ENCODE measurements around the gene FRMPD2. TPM values are rescaled to one million over a fixed set of nuclear protein-coding genes. Genes with fewer than 3 reads are reported as not detected.
"Not testable (repeated sequence)": the region's sequence is repeated elsewhere in the genome, so short reads cannot be mapped to it uniquely, and the experiment has no call there.

FRMPD2 gene
- total and polyA plus RNA-seq, 2 of the 4 experiments (the other 2 are of a cell fraction), result 0.18 TPM; not detected in 1

DNA sequence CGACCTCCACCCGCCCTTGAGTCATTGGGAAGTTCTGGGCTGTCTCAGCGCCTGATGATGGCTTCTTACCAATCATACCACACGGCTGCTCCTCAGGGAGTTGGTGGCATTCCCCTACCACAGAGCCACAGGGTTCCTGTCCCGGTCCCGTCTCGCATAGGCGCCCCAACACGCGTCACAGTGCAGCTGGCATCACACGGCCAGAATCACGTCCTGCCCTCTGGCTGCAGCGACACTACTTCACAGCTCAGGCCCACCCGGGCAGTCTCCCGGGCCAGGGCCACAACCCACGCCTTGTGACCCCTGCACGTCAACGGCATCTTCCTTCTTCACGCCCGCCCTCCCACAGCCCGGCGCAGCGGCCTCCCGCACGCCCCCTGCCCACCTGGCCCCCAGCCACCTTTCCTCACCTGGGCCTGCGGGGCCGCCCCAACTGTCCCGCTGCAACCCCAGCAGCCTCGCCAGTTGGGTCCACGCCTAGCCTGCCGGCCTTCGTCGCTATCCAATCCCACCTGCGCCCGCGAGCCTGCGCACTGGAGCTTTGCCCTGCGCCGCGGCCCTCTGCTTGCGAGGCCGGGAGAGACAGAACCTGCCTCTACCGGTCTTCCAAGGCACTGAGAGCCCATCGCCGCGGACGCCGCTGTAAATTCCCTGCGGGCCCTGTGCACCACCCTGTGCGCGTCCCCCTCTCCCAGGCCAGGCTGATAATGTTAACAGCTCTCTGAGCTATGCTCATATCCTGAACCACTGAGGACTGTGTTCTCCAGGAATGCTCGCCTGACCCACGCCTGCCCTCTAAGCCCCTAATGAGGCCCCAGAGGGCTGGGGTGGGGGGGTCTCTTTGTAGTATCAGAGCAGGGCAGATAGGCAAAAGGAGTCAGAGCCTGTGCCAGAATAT is 134.3 kb downstream of the FRMPD2 start:
- DNase-seq; H3K9me3 ChIP-seq (ENCODE audit: control insufficient read depth, insufficient read depth, low read length); CTCF ChIA-PET; H3K4ac ChIP-seq (ENCODE audit: low read depth, low read length); H2BK5ac ChIP-seq (ENCODE audit: low read depth, low read length, poor library complexity, severe bottlenecking); H3K36me3 ChIP-seq (ENCODE audit: control insufficient read depth, insufficient read depth, low read length); H2AK5ac ChIP-seq (ENCODE audit: low read depth, low read length); H3K56ac ChIP-seq (ENCODE audit: extremely low read depth, insufficient read depth, low read length); POLR2A ChIA-PET (ENCODE audit: unreplicated experiment); H3K27me3 ChIP-seq (ENCODE audit: control insufficient read depth, insufficient read depth, low read length); ATAC-seq (ENCODE audit: low read depth); H3K27ac ChIP-seq (ENCODE audit: insufficient read depth, low read length); H3K14ac ChIP-seq (replicated peaks; ENCODE audit: low read depth, low read length); H3K4me3 ChIP-seq (ENCODE audit: insufficient read depth, low read depth, low read length); H4K5ac ChIP-seq (ENCODE audit: low read depth, low read length); H3K18ac ChIP-seq (ENCODE audit: low read depth, low read length); H3K79me1 ChIP-seq (ENCODE audit: low read depth in 1 of 2, low read length in 2 of 2); intact Hi-C loops (cut with micrococcal nuclease); H2AK9ac ChIP-seq (replicated peaks; ENCODE audit: low read depth, low read length, poor library complexity); H3K23ac ChIP-seq (ENCODE audit: low read depth, low read length); H3K9ac ChIP-seq (ENCODE audit: low read depth, low read length); H4K91ac ChIP-seq (ENCODE audit: insufficient read depth, low read depth, low read length); H3K4me2 ChIP-seq (ENCODE audit: low read depth, low read length); H4K20me1 ChIP-seq (ENCODE audit: insufficient read depth, low read length); H2AFZ ChIP-seq (replicated peaks; ENCODE audit: low read length, poor library complexity); H2BK120ac ChIP-seq (ENCODE audit: low read depth, low read length); H2BK15ac ChIP-seq (ENCODE audit: low read depth, low read length); in situ Hi-C loops (cut with MboI; ENCODE audit: low sequenced_read_pairs); BruUV-seq (replicated peaks); H4K8ac ChIP-seq (ENCODE audit: low read depth in 2 of 2, low read length in 2 of 2); H3K4me1 ChIP-seq (ENCODE audit: control insufficient read depth, insufficient read depth, low read length); dilution Hi-C loops (cut with HindIII; ENCODE audit: low sequenced_read_pairs, unreplicated experiment); H3K9me1 ChIP-seq (ENCODE audit: insufficient read depth, low read length); H2BK20ac ChIP-seq (ENCODE audit: low read depth, low read length): not testable (repeated sequence)
- WGBS, 2 experiments (ENCODE audit: extremely low coverage in 2 of 2, insufficient read length in 1 of 2), result no CpG with 5 or more reads among the region's 53 CpGs

- H3K4me2 ChIP-seq (ENCODE audit: low read depth, low read length); H3K4me3 ChIP-seq (ENCODE audit: insufficient read depth, low read depth, low read length); H3K4ac ChIP-seq (ENCODE audit: low read depth, low read length); intact Hi-C loops (cut with micrococcal nuclease); H3K56ac ChIP-seq (ENCODE audit: extremely low read depth, insufficient read depth, low read length); H3K9me1 ChIP-seq (ENCODE audit: insufficient read depth, low read length); ATAC-seq (ENCODE audit: low read depth); POLR2A ChIA-PET (ENCODE audit: unreplicated experiment); in situ Hi-C loops (cut with MboI; ENCODE audit: low sequenced_read_pairs); H3K36me3 ChIP-seq (ENCODE audit: control insufficient read depth, insufficient read depth, low read length); H3K79me1 ChIP-seq (ENCODE audit: low read depth in 1 of 2, low read length in 2 of 2); CTCF ChIA-PET; H2AK5ac ChIP-seq (ENCODE audit: low read depth, low read length); H3K27me3 ChIP-seq (ENCODE audit: control insufficient read depth, insufficient read depth, low read length); H3K9me3 ChIP-seq (ENCODE audit: control insufficient read depth, insufficient read depth, low read length); BruUV-seq (replicated peaks); H3K9ac ChIP-seq (ENCODE audit: low read depth, low read length); DNase-seq; H2BK120ac ChIP-seq (ENCODE audit: low read depth, low read length); H4K5ac ChIP-seq (ENCODE audit: low read depth, low read length); H3K27ac ChIP-seq (ENCODE audit: insufficient read depth, low read length); H2BK20ac ChIP-seq (ENCODE audit: low read depth, low read length); dilution Hi-C loops (cut with HindIII; ENCODE audit: low sequenced_read_pairs, unreplicated experiment); H4K8ac ChIP-seq (ENCODE audit: low read depth in 2 of 2, low read length in 2 of 2); H3K14ac ChIP-seq (replicated peaks; ENCODE audit: low read depth, low read length); H3K18ac ChIP-seq (ENCODE audit: low read depth, low read length); H2AK9ac ChIP-seq (replicated peaks; ENCODE audit: low read depth, low read length, poor library complexity); H4K91ac ChIP-seq (ENCODE audit: insufficient read depth, low read depth, low read length); H4K20me1 ChIP-seq (ENCODE audit: insufficient read depth, low read length); H3K4me1 ChIP-seq (ENCODE audit: control insufficient read depth, insufficient read depth, low read length); H2BK15ac ChIP-seq (ENCODE audit: low read depth, low read length); H2BK5ac ChIP-seq (ENCODE audit: low read depth, low read length, poor library complexity, severe bottlenecking); H3K23ac ChIP-seq (ENCODE audit: low read depth, low read length); H2AFZ ChIP-seq (replicated peaks; ENCODE audit: low read length, poor library complexity): not testable (repeated sequence)
- WGBS, 2 experiments (ENCODE audit: extremely low coverage in 2 of 2, insufficient read length in 1 of 2), result no CpG with 5 or more reads among the region's 2 CpGs
These were observed 145.5 kb downstream of the FRMPD2 start for GRCh38 chr10:48128954-48129353.
